K562 (cell line): ENCODE data around the gene PLEKHH3. TPM values are rescaled to one million over a fixed set of nuclear protein-coding genes. Genes with fewer than 3 reads are reported as not detected.

Experiments used
- ARID2 ChIP-seq: fragments of 450-650 bp; IDR thresholded peaks from 2 replicates; pipeline ENCODE4 v1.6.1; 2017; ENCODE audit warnings: antibody characterized with exemption, mild to moderate bottlenecking
- CC2D1A ChIP-seq: fragments of 450-650 bp; IDR thresholded peaks from 2 replicates; pipeline ENCODE4 v1.6.1; 2017; ENCODE audit warnings: mild to moderate bottlenecking
- CREM ChIP-seq: IDR thresholded peaks from 2 replicates; pipeline ENCODE4 v1.6.1; 2014; ENCODE audit warnings: antibody characterized with exemption, low read depth
- DIDO1 ChIP-seq: fragments of 450-650 bp; IDR thresholded peaks from 2 replicates; pipeline ENCODE4 v1.6.1; 2016; ENCODE audit warnings: low read depth, missing biosample characterization, missing genetic modification characterization
- EP300 ChIP-seq: IDR thresholded peaks from 2 replicates; pipeline ENCODE4 v1.6.1; 2012; ENCODE audit warnings: low read length, improper control_type of control experiment
- HNRNPK ChIP-seq: fragments of 200-400 bp; formaldehyde crosslinking; IDR thresholded peaks from one replicate; pipeline ENCODE4 v1.6.1; 2018; ENCODE audit warnings: mild to moderate bottlenecking, low read depth, low read length; ENCODE audit not compliant: poor library complexity, severe bottlenecking
- RAD21 ChIP-seq, 2 experiments: fragments of 250-450 bp in 1 of 2; fragments of 450-650 bp in 1 of 2; sonication (Bioruptor Pico) in 1 of 2; formaldehyde crosslinking in 1 of 2; IDR thresholded peaks in 1 of 2; conservative IDR thresholded peaks in 1 of 2; 2 replicates each; pipeline versions ENCODE4 v1.4.0 to v1.8.0; 2020 to 2022; ENCODE audit warnings: mild to moderate bottlenecking in 2 of 2, moderate library complexity in 1 of 2
- RCOR1 ChIP-seq, 2 experiments: IDR thresholded peaks; 2 replicates each; pipeline ENCODE4 v1.6.1; 2012; ENCODE audit warnings: low read depth in 2 of 2, low read length in 2 of 2, borderline replicate concordance in 1 of 2, improper control_type of control experiment in 1 of 2
- SMC3 ChIP-seq: conservative IDR thresholded peaks from 2 replicates; pipeline ENCODE4 v1.6.1; 2011; ENCODE audit warnings: low read depth, low read length, improper control_type of control experiment; ENCODE audit not compliant: insufficient read depth
- TAF1 ChIP-seq: IDR thresholded peaks from 2 replicates; pipeline ENCODE4 v1.6.1; 2011; ENCODE audit warnings: mild to moderate bottlenecking, low read length, moderate library complexity; ENCODE audit not compliant: insufficient read depth, control insufficient read depth, severe bottlenecking; ENCODE audit errors: extremely low read depth
- polyA plus RNA-seq, 8 experiments: library from polyadenylated mRNA; depleted of rRNA in 4 of 8; stranded (reverse) in 5 of 8; unstranded in 3 of 8; fragments of >200 nt; fragmentation: Nextera tagmentation in 2 of 8; fragmentation: Illumina TruSeq in 1 of 8; extraction: Ambion mirVana in 2 of 8; extraction: Trizol in 1 of 8; gene quantifications; 2 replicates each; pipeline versions ENCODE4 v1.2.1 to v1.2.3, GENCODE V29; 2011 to 2014; ENCODE audit warnings: inconsistent platforms in 1 of 8, missing spikeins in 1 of 8
- total RNA-seq, 7 experiments: library from RNA; depleted of rRNA in 6 of 7; stranded (reverse); fragments of >200 nt in 6 of 7; fragmentation: Illumina TruSeq in 2 of 7; extraction: Trizol in 2 of 7; gene quantifications; 2 replicates each; pipeline versions ENCODE4 v1.2.1 to v1.2.3, GENCODE V29; 2011 to 2021; ENCODE audit warnings: low replicate concordance in 1 of 7
- TF ChIP-seq, protein P1 (sequence below): fragments of 450-650 bp; formaldehyde crosslinking; IDR thresholded peaks from 2 replicates; pipeline ENCODE4 v1.4.0; 2020; ENCODE audit warnings: mild to moderate bottlenecking, moderate library complexity
- TF ChIP-seq, protein P2 (sequence below), 3 experiments: fragments of 200-800 bp in 1 of 3; fragments of 250-450 bp in 1 of 3; fragments of 450-650 bp in 1 of 3; sonication (Bioruptor Pico) in 1 of 3; sonication (Bioruptor generic) in 1 of 3; formaldehyde crosslinking in 1 of 3; IDR thresholded peaks; 2 replicates each; pipeline versions ENCODE4 v1.6.1 to v1.8.0; 2016 to 2022; ENCODE audit warnings: mild to moderate bottlenecking in 2 of 3, missing genetic modification characterization in 2 of 3, missing compliant biosample characterization in 1 of 3, moderate library complexity in 1 of 3
- TF ChIP-seq, protein P3 (sequence below): fragments of 200-800 bp; sonication (Bioruptor generic); IDR thresholded peaks from 2 replicates; pipeline ENCODE4 v1.6.1; 2017; ENCODE audit warnings: missing genetic modification characterization, missing compliant biosample characterization
- TF ChIP-seq, protein P4 (sequence below), 2 experiments: fragments of 450-650 bp in 1 of 2; sonication (generic) in 1 of 2; formaldehyde crosslinking in 1 of 2; IDR thresholded peaks in 1 of 2; conservative IDR thresholded peaks in 1 of 2; 2 replicates each; pipeline versions ENCODE4 v1.6.1 to v1.8.1; 2016 to 2023; ENCODE audit warnings: mild to moderate bottlenecking in 2 of 2, moderate library complexity in 2 of 2, inconsistent platforms in 1 of 2, missing genetic modification reagents in 1 of 2

Gene PLEKHH3
- total and polyA plus RNA-seq, 9 of the 15 experiments (the other 6 are each of a cell fraction or from before 2014, with no cell fraction given): 0.58 to 34.5 (median 5.0) TPM

GRCh38 chr17:42720996-42721583 is 44.3 kb upstream of the PLEKHH3 start (continued):
- TF ChIP-seq, protein P1, sequence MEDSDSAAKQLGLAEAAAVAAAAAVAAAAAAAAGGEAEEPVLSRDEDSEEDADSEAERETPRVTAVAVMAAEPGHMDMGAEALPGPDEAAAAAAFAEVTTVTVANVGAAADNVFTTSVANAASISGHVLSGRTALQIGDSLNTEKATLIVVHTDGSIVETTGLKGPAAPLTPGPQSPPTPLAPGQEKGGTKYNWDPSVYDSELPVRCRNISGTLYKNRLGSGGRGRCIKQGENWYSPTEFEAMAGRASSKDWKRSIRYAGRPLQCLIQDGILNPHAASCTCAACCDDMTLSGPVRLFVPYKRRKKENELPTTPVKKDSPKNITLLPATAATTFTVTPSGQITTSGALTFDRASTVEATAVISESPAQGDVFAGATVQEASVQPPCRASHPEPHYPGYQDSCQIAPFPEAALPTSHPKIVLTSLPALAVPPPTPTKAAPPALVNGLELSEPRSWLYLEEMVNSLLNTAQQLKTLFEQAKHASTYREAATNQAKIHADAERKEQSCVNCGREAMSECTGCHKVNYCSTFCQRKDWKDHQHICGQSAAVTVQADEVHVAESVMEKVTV (CRISPR knock-in tag): peak; percentile 80
- TF ChIP-seq CREM: peak; percentile 22; the same call in 1 of the 2 replicates
- no peak for TF ChIP-seq HNRNPK
- TF ChIP-seq, protein P2, sequence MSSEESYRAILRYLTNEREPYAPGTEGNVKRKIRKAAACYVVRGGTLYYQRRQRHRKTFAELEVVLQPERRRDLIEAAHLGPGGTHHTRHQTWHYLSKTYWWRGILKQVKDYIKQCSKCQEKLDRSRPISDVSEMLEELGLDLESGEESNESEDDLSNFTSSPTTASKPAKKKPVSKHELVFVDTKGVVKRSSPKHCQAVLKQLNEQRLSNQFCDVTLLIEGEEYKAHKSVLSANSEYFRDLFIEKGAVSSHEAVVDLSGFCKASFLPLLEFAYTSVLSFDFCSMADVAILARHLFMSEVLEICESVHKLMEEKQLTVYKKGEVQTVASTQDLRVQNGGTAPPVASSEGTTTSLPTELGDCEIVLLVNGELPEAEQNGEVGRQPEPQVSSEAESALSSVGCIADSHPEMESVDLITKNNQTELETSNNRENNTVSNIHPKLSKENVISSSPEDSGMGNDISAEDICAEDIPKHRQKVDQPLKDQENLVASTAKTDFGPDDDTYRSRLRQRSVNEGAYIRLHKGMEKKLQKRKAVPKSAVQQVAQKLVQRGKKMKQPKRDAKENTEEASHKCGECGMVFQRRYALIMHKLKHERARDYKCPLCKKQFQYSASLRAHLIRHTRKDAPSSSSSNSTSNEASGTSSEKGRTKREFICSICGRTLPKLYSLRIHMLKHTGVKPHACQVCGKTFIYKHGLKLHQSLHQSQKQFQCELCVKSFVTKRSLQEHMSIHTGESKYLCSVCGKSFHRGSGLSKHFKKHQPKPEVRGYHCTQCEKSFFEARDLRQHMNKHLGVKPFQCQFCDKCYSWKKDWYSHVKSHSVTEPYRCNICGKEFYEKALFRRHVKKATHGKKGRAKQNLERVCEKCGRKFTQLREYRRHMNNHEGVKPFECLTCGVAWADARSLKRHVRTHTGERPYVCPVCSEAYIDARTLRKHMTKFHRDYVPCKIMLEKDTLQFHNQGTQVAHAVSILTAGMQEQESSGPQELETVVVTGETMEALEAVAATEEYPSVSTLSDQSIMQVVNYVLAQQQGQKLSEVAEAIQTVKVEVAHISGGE (CRISPR knock-in tag; IDR thresholded peaks at IDR 0.05): 0 out of 6 replicates have a peak, but pooled peaks of 1 of the 3 experiments have one; percentile 27
- TF ChIP-seq EP300: peak; percentile 14; the same call in 1 of the 2 replicates
- TF ChIP-seq DIDO1: no peak
- no peak for TF ChIP-seq TAF1
- TF ChIP-seq SMC3: peak; percentile 68
- TF ChIP-seq RCOR1 (IDR thresholded peaks at IDR 0.05; ENCODE audit: borderline replicate concordance in 1 of 2, low read depth in 2 of 2, low read length in 2 of 2): peak in 1 of 2 experiments; percentile 52; a peak in 1 of 4 replicates
- TF ChIP-seq CC2D1A: peak; percentile 60; the same call in 1 of the 2 replicates
- peak; percentile 88 to 96 for TF ChIP-seq RAD21 (CRISPR knock-in tag; conservative IDR thresholded peaks at IDR 0.05 in 1 of 2, IDR thresholded peaks at IDR 0.05 in 1 of 2)
- peak; percentile 79; the same call in 1 of the 2 replicates for TF ChIP-seq ARID2
- TF ChIP-seq, protein P3, sequence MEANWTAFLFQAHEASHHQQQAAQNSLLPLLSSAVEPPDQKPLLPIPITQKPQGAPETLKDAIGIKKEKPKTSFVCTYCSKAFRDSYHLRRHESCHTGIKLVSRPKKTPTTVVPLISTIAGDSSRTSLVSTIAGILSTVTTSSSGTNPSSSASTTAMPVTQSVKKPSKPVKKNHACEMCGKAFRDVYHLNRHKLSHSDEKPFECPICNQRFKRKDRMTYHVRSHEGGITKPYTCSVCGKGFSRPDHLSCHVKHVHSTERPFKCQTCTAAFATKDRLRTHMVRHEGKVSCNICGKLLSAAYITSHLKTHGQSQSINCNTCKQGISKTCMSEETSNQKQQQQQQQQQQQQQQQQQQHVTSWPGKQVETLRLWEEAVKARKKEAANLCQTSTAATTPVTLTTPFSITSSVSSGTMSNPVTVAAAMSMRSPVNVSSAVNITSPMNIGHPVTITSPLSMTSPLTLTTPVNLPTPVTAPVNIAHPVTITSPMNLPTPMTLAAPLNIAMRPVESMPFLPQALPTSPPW: peak; percentile 23; the same call in 1 of the 2 replicates
- TF ChIP-seq, protein P4, sequence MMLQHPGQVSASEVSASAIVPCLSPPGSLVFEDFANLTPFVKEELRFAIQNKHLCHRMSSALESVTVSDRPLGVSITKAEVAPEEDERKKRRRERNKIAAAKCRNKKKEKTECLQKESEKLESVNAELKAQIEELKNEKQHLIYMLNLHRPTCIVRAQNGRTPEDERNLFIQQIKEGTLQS (IDR thresholded peaks at IDR 0.05): no peak
- TF ChIP-seq, protein P4 (CRISPR knock-in tag; conservative IDR thresholded peaks at IDR 0.05): no peak
